ENCODE data around the gene TCTA.

The TCTA gene, protein sequence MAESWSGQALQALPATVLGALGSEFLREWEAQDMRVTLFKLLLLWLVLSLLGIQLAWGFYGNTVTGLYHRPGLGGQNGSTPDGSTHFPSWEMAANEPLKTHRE

DNA sequence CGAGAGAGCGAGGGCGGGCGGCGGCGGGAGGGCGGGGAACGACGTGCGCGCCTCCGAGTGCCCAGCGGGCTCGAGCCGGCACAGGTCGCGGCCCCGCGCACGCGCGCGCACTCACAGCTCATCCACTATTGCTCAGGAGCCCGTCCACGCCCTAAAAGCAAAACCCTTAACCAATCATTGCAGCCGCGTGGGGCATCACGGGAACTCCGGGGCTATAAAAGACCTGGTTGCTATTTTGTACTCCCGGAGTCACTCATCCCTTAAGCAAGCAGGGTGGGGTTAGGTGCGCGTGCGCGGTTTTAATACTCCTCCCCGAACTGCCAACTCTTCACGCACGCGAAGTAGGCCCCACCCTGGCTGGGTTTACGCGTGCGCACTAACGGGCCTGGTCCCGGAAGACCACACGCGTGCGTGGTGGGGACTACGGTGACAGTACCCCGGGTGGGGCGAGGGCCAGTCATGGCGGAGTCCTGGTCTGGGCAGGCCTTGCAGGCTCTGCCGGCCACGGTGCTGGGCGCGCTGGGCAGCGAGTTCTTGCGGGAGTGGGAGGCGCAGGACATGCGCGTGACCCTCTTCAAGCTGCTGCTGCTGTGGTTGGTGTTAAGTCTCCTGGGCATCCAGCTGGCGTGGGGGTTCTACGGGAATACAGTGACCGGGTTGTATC lies at the start of gene TCTA, which contains the start of gene RHOA:
Gene TCTA (plus strand): TSS at position 456 of the 664 bp plus-strand sequence. CDS start 4 bp downstream, at position 460.
Gene RHOA (minus strand): TSS at position 9 of the 664 bp plus-strand sequence. CDS start 36,387 bp downstream, outside the sequence.
- peak; percentile 47; the same call in 1 of the 2 replicates for TF ChIP-seq ZFX (IDR thresholded peaks at IDR 0.05)
- no peak for TF ChIP-seq CTCF (conservative IDR thresholded peaks at IDR 0.05)
- H3K27ac ChIP-seq, result peak within 1 kb of the TSS; percentile 94

GRCh38 chr3:49362561-49362960 lies 49.7 kb upstream of the TCTA start:
- H3K27ac ChIP-seq, result no peak overlapping the region
- TF ChIP-seq CTCF (conservative IDR thresholded peaks at IDR 0.05), result no peak
- TF ChIP-seq ZFX (IDR thresholded peaks at IDR 0.05), result no peak

DNA sequence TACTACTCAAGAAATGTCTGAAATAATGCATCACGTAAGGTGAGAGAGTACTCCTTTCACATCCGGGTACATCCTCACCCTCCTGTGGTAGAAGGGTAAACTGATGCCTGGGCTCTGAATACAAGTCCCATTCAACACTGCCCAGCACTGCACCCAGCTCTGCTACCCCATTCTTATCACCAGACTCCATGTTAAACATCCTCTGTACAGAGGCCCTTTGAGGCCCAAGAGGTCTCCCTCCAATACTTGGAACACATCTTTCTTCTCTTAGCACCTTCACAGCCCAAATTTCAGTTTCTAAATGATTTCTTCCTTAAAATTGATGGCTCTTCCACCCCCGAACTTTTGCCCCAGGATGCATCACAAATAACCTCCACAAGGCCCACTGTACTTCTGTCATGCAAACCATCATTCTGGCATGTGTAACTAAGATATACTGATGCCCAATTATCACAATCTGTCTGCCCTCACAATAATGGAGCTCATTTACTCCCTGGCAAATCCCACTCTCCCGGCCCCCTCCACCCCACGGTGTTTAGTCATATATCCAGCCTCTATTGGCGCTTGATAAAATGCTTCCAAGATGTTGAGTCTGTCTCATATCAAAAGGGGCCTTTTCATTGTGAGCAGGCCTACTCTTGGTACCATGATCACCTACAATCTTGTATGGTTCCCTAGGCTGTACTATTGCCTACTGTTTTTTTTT lies 41.5 kb upstream of the TCTA start:
- no peak overlapping the region for H3K27ac ChIP-seq
- TF ChIP-seq ZFX (IDR thresholded peaks at IDR 0.05) (no peak), CTCF (conservative IDR thresholded peaks at IDR 0.05) (no peak)

- no peak for TF ChIP-seq CTCF (conservative IDR thresholded peaks at IDR 0.05)
- no peak for TF ChIP-seq ZFX (IDR thresholded peaks at IDR 0.05)
- no peak overlapping the region for H3K27ac ChIP-seq
Measured at GRCh38 chr3:49371946-49372345, 40.3 kb upstream of the TCTA start.

GRCh38 chr3:49377483-49377882 lies 34.7 kb upstream of the TCTA start:
- no peak overlapping the region for H3K27ac ChIP-seq
- TF ChIP-seq ZFX (IDR thresholded peaks at IDR 0.05) (no peak), CTCF (conservative IDR thresholded peaks at IDR 0.05) (no peak)

GRCh38 chr3:49378249-49378895 lies 33.9 kb upstream of the TCTA start:
- TF ChIP-seq ZFX (IDR thresholded peaks at IDR 0.05) (no peak), CTCF (conservative IDR thresholded peaks at IDR 0.05) (no peak)
- H3K27ac ChIP-seq, result no peak overlapping the region
